PC-3 (cell line): Measurements from ENCODE around the gene CEP120. TPM values are rescaled to one million over a fixed set of nuclear protein-coding genes. Genes with fewer than 3 reads are reported as not detected.

Experiments used
- ATAC-seq: fragments of 200-7000 bp; cut with Tn5 transposase; 2 replicates; pipeline ENCODE4 v1.9.1; 2020; ENCODE audit warnings: mild to moderate bottlenecking, moderate library complexity
- BruUV-seq: library from RNA; stranded (reverse); fragments of 400-500 nt; replicated peaks from 2 replicates; lab custom pipeline; 2021; lab: Mats Ljungman, UMichigan
- CTCF ChIA-PET: fragments of 300-600 bp; sonication (Branson Sonifier 250); formaldehyde crosslinking; loops from one replicate; lab custom pipeline; 2022; ENCODE audit warnings: antibody characterized with exemption; lab: Charles Lee
- POLR2A ChIA-PET: fragments of 300-600 bp; sonication (Branson Sonifier 250); formaldehyde crosslinking; loops from one replicate; lab custom pipeline; 2022; ENCODE audit warnings: antibody characterized with exemption; ENCODE audit not compliant: unreplicated experiment; lab: Charles Lee
- DNase-seq: peaks from one replicate; pipeline ENCODE4 v3.0.0-alpha.2; 2015
- H2AFZ ChIP-seq: fragments of 300-600 bp; sonication (generic); 2 replicates; pipeline ENCODE4 v1.6.0; 2016; ENCODE audit warnings: antibody characterized with exemption, low read length
- H3F3A ChIP-seq: fragments of 300-600 bp; sonication (generic); one replicate; pipeline ENCODE4 v1.6.0; 2017; ENCODE audit warnings: antibody characterized with exemption, low read length, control low read depth, mild to moderate bottlenecking; ENCODE audit not compliant: unreplicated experiment
- H3K27ac ChIP-seq: fragments of 300-600 bp; sonication (generic); 2 replicates; pipeline ENCODE4 v1.5.1; 2016; ENCODE audit warnings: mild to moderate bottlenecking, low read length
- H3K27me3 ChIP-seq: fragments of 300-600 bp; sonication (generic); 2 replicates; pipeline ENCODE4 v1.6.1; 2016; ENCODE audit warnings: low read length, mixed read lengths
- H3K36me3 ChIP-seq: fragments of 300-600 bp; sonication (generic); 2 replicates; pipeline ENCODE4 v1.6.1; 2016; ENCODE audit warnings: low read depth, mixed run types, low read length, mixed read lengths
- H3K4me1 ChIP-seq: fragments of 300-600 bp; sonication (generic); 2 replicates; pipeline ENCODE4 v1.5.1; 2016; ENCODE audit warnings: low read length; ENCODE audit not compliant: insufficient read depth
- H3K4me2 ChIP-seq: fragments of 300-600 bp; sonication (generic); 2 replicates; pipeline ENCODE4 v1.6.0; 2016; ENCODE audit warnings: low read length
- H3K4me3 ChIP-seq: fragments of 300-600 bp; sonication (generic); 2 replicates; pipeline ENCODE4 v1.5.1; 2016; ENCODE audit warnings: mild to moderate bottlenecking, low read length, mixed read lengths
- H3K79me2 ChIP-seq: fragments of 300-600 bp; sonication (generic); 2 replicates; pipeline ENCODE4 v1.6.1; 2017; ENCODE audit warnings: low read length, mixed read lengths
- H3K9ac ChIP-seq: fragments of 300-600 bp; sonication (generic); 2 replicates; pipeline ENCODE4 v1.6.0; 2016; ENCODE audit warnings: mild to moderate bottlenecking, low read length
- H3K9me2 ChIP-seq: fragments of 300-600 bp; sonication (generic); replicated peaks from 2 replicates; pipeline ENCODE4 v1.6.1; 2016; ENCODE audit warnings: mixed run types, low read length, mixed read lengths
- H3K9me3 ChIP-seq: fragments of 300-600 bp; sonication (generic); 2 replicates; pipeline ENCODE4 v1.6.1; 2016; ENCODE audit warnings: low read length, mixed read lengths
- H4K20me1 ChIP-seq: fragments of 300-600 bp; sonication (generic); 2 replicates; pipeline ENCODE4 v1.6.1; 2016; ENCODE audit warnings: low read length, mixed read lengths
- CTCF ChIP-seq: fragments of 300-600 bp; sonication (generic); conservative IDR thresholded peaks from 2 replicates; pipeline ENCODE4 v1.5.1; 2017; ENCODE audit warnings: antibody characterized with exemption, low read depth, mild to moderate bottlenecking, low read length
- EZH2 ChIP-seq: fragments of 300-600 bp; sonication (generic); IDR thresholded peaks from one replicate; pipeline ENCODE4 v1.6.1; 2017; ENCODE audit warnings: antibody characterized with exemption, mild to moderate bottlenecking, low read length; ENCODE audit not compliant: unreplicated experiment
- EZH2phosphoT487 ChIP-seq: fragments of 300-600 bp; sonication (generic); IDR thresholded peaks from 2 replicates; pipeline ENCODE4 v1.6.1; 2018; ENCODE audit warnings: mild to moderate bottlenecking, antibody characterized with exemption, low read length, borderline replicate concordance
- intact Hi-C: fragments of 100-400 bp; cut with micrococcal nuclease; formaldehyde crosslinking; loops from 2 replicates; pipeline ENCODE4 v1.9.0; 2023
- total RNA-seq: library from RNA; depleted of rRNA; stranded (reverse); fragments of >200 nt; gene quantifications from 2 replicates; pipeline ENCODE4 v1.2.3, GENCODE V29; 2014

CEP120 gene
- total RNA-seq, 1 experiment from 2014 or later: 11.5 TPM

DNA sequence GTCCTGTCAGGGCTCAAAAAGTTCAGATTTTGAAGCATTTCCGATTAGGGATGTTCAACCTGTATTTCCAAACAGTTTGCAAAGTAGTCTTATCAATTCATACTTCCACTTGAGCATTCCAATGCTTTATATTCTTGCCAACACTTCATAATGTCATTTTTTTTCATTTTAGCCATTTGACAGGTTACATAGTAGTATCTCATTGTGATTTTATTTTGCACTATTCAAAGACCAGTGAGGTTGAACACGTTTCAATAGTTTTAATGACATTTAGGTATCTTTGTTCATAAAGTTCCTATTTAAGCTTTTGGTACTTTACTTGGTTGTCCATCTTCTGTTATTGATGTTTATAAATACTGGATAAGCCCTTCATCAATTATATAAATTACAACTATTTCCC, 71.4 kb downstream of the CEP120 start:
- BruUV-seq: no TSS peak
- TF ChIP-seq EZH2phosphoT487 (no peak), CTCF (no peak), EZH2 (no peak)
- Histone ChIP-seq H3F3A (no peaks in the 10 kb centered on the region), H3K79me2 (no peaks in the 10 kb centered on the region), H3K4me3 (no peak overlapping the region), H3K9me3 (no peaks in the 10 kb centered on the region), H3K9me2 (no peaks in the 10 kb centered on the region), H3K9ac (no peak overlapping the region), H4K20me1 (no peaks in the 10 kb centered on the region), H3K27me3 (no peaks in the 10 kb centered on the region), H3K27ac (no peak overlapping the region), H3K4me2 (no peak overlapping the region), H3K36me3 (peaks cover 4% of the 10 kb centered on the region; the same call in 1 of the 2 replicates), H2AFZ (no peak overlapping the region), H3K4me1 (peaks cover 7% of the 10 kb centered on the region; the same call in 1 of the 2 replicates)
- intact Hi-C loops: no loop called here
- no peak for ATAC-seq
- ChIA-PET POLR2A (no interaction called here), CTCF (no interaction called here)
- DNase-seq: no peak

DNA sequence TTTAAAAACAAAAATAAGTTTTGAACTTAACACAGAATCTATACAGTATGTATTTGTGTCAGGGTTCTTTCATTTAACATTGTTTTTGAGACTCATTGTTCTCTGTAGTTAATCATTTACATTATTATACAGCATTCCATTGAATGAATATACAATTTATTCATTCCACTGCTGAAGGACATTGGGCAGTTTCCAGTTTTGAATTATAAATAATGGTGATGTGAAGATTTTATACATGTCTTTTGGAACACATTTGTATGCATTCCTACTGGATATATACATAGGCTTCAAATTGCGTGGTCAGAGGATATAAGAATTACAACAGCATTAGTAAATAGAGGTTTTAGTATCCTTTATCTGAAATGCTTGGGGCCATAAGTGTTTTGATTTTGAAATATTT, 72.0 kb downstream of the CEP120 start:
- ATAC-seq (peak; percentile 40; the same call in 1 of the 2 replicates), DNase-seq (peak; percentile 32)
- Histone ChIP-seq H4K20me1 (no peaks in the 10 kb centered on the region), H3K79me2 (no peaks in the 10 kb centered on the region), H3K9me2 (no peaks in the 10 kb centered on the region), H2AFZ (no peak overlapping the region), H3K27ac (no peak overlapping the region), H3K4me1 (peaks cover 7% of the 10 kb centered on the region; the same call in 1 of the 2 replicates), H3K4me2 (no peak overlapping the region), H3K36me3 (0 out of 2 replicates have a peak, but pooled peaks cover 2% of the 10 kb centered on the region), H3K4me3 (no peak overlapping the region), H3K9ac (no peak overlapping the region), H3K27me3 (no peaks in the 10 kb centered on the region), H3F3A (no peaks in the 10 kb centered on the region), H3K9me3 (no peaks in the 10 kb centered on the region)
- POLR2A ChIA-PET: no interaction called here
- TF ChIP-seq CTCF (no peak), EZH2phosphoT487 (no peak)
- no TSS peak for BruUV-seq
- CTCF ChIA-PET: no interaction called here
- intact Hi-C loops: no loop called here

DNA sequence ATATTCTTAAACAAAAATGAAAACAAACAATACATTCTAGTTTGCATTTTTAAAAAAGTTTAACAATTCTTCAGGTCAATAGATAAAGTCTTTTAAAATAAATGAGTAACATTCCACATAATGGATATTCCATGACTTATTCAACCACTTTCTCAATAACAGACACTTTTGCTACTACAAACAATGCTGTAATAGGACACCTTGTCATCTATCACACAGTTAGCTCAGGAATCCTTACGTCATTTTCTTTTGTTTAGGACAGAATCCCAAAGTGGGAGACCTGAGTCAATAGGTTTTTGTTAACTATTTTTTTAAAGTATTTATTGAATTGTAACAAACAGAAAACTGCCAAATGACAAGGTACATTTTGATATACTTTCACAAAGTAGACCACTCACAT, 72.5 kb downstream of the CEP120 start:
- H3K9ac ChIP-seq: no peak overlapping the region
- ChIA-PET CTCF (no interaction called here), POLR2A (no interaction called here)
- H3K27ac ChIP-seq: no peak overlapping the region
- H3K79me2 ChIP-seq: no peaks in the 10 kb centered on the region
- no TSS peak for BruUV-seq
- peak; percentile 57 for ATAC-seq
- H3K36me3 ChIP-seq: 0 out of 2 replicates have a peak, but pooled peaks cover 2% of the 10 kb centered on the region
- H3K9me3 ChIP-seq: no peaks in the 10 kb centered on the region
- H3K4me3 ChIP-seq: no peak overlapping the region
- H3K4me2 ChIP-seq: no peak overlapping the region
- H3K4me1 ChIP-seq: peaks cover 7% of the 10 kb centered on the region; the same call in 1 of the 2 replicates
- no peaks in the 10 kb centered on the region for H4K20me1 ChIP-seq
- peak; percentile 12 for DNase-seq
- H3F3A ChIP-seq: no peaks in the 10 kb centered on the region
- TF ChIP-seq EZH2phosphoT487 (no peak), EZH2 (no peak), CTCF (no peak)
- no peaks in the 10 kb centered on the region for H3K27me3 ChIP-seq
- no peaks in the 10 kb centered on the region for H3K9me2 ChIP-seq
- intact Hi-C loops: no loop called here
- no peak overlapping the region for H2AFZ ChIP-seq
